SK-N-MC (cell line): Measurements from ENCODE around the gene WSB2.

Source experiments
- EZH2 ChIP-seq: fragments of 200-600 bp; sonication (generic); IDR thresholded peaks from one replicate; pipeline ENCODE4 v1.6.1; 2017; ENCODE audit warnings: antibody characterized with exemption
- FOXP2 ChIP-seq: optimal IDR thresholded peaks from 2 replicates; pipeline ENCODE3; 2011; ENCODE audit warnings: mild to moderate bottlenecking, moderate library complexity; ENCODE audit not compliant: insufficient read depth; ENCODE audit errors: extremely low read length, control extremely low read depth
- POLR2AphosphoS5 ChIP-seq: IDR thresholded peaks from 2 replicates; pipeline ENCODE4 v1.6.1; 2012; ENCODE audit warnings: mild to moderate bottlenecking, low read depth, low read length, borderline replicate concordance

- TF ChIP-seq EZH2 (no peak), POLR2AphosphoS5 (no peak), FOXP2 (no peak)
Observed at GRCh38 chr12:118011377-118011776, 49.6 kb downstream of the WSB2 start.
